GOT3 (cell line): ENCODE data around the gene RXRG.

Source experiments
- DNase-seq: peaks from one replicate; lab custom pipeline; 2025; ENCODE audit warnings: mixed read lengths; lab: John Stamatoyannopoulos, UW

Gene RXRG

GRCh38 chr1:165369255-165369848 is 75.6 kb downstream of the RXRG start:
- peak; percentile 8 for DNase-seq

- DNase-seq: peak; percentile 10
Measured at GRCh38 chr1:165367375-165367993, 77.4 kb downstream of the RXRG start.

GRCh38 chr1:165365341-165365740 is 79.6 kb downstream of the RXRG start:
- DNase-seq: no peak

GRCh38 chr1:165364568-165365133 is 80.3 kb downstream of the RXRG start:
- peak; percentile 10 for DNase-seq

- no peak for DNase-seq
Measured at GRCh38 chr1:165356876-165357275, 88.0 kb downstream of the RXRG start.

GRCh38 chr1:165355977-165356811 is 88.7 kb downstream of the RXRG start, which contains the start of gene LMX1A:
Gene LMX1A, minus strand, starts transcription at chr1:165356715. Its CDS starts 1,156 bp downstream, at chr1:165355559.
- DNase-seq: peak; percentile 12

GRCh38 chr1:165355139-165355976 is 89.6 kb downstream of the RXRG start:
- DNase-seq: no peak

- no peak for DNase-seq
Measured at GRCh38 chr1:165354739-165355138, 90.2 kb downstream of the RXRG start.

- no peak for DNase-seq
Measured at GRCh38 chr1:165353731-165354671, 90.9 kb downstream of the RXRG start.

GRCh38 chr1:165352442-165353293 is 92.3 kb downstream of the RXRG start:
- no peak for DNase-seq

- DNase-seq: no peak
Measured at GRCh38 chr1:165351863-165352441, 93.0 kb downstream of the RXRG start.
